ENCODE measurements around the gene CORIN. TPM values are rescaled to one million over a fixed set of nuclear protein-coding genes. Genes with fewer than 3 reads are reported as not detected.

Gene CORIN
- total and polyA plus RNA-seq, 10 of the 15 experiments (the other 5 are each of a cell fraction or from before 2014, with no cell fraction given), result 0.02 to 0.45 (median 0.09) TPM; not detected in 3

DNA sequence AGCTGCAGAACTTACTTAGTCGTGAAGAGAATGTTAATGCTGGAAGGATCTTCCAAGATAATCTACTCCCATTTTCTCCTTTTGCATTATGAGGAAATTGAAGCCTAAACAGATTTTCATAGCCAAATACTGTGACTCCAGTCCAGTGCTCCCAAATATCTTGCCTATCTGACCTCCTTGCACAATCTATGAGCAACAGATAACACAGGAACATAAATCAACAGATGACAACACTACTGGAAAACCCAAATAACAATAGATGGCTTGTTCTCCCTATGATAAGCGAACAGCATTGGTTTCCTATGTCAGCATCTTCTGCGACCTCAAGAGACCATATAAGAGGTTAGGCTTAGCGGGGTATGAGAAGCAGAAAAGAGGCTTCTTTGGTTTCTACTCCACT is 88.0 kb downstream of the CORIN start:
- POLR2A ChIA-PET, result no interaction called here
- no peak for FAIRE-seq
- WGBS (ENCODE audit: insufficient coverage, insufficient replicate concordance, low lambda C conversion rate, missing lambda C conversion rate), result 24% methylated on average over 4 of the region's 4 CpGs
- TF ChIP-seq SMC3 (IDR thresholded peaks at IDR 0.05; ENCODE audit: borderline replicate concordance, low read length) (no peak), GATAD2B (conservative IDR thresholded peaks at IDR 0.05; ENCODE audit: low read depth) (no peak), ATF3 (IDR thresholded peaks at IDR 0.05; ENCODE audit: borderline replicate concordance, extremely low read depth, low read depth, low read length) (no peak), MTA2 (IDR thresholded peaks at IDR 0.05; ENCODE audit: low read depth) (no peak), ZZZ3 (IDR thresholded peaks at IDR 0.05; ENCODE audit: control insufficient read depth, insufficient read length, low read depth) (no peak), NFXL1 (IDR thresholded peaks at IDR 0.05; ENCODE audit: borderline replicate concordance) (no peak), YBX1 (IDR thresholded peaks at IDR 0.05) (no peak), CBFB (IDR thresholded peaks at IDR 0.05; ENCODE audit: low read depth) (no peak), IKZF1 (conservative IDR thresholded peaks at IDR 0.05) (no peak), USF1 (IDR thresholded peaks at IDR 0.05; ENCODE audit: borderline replicate concordance, extremely low read length, insufficient read depth, low read depth, low read length) (no peak)
- TF ChIP-seq, protein P1, sequence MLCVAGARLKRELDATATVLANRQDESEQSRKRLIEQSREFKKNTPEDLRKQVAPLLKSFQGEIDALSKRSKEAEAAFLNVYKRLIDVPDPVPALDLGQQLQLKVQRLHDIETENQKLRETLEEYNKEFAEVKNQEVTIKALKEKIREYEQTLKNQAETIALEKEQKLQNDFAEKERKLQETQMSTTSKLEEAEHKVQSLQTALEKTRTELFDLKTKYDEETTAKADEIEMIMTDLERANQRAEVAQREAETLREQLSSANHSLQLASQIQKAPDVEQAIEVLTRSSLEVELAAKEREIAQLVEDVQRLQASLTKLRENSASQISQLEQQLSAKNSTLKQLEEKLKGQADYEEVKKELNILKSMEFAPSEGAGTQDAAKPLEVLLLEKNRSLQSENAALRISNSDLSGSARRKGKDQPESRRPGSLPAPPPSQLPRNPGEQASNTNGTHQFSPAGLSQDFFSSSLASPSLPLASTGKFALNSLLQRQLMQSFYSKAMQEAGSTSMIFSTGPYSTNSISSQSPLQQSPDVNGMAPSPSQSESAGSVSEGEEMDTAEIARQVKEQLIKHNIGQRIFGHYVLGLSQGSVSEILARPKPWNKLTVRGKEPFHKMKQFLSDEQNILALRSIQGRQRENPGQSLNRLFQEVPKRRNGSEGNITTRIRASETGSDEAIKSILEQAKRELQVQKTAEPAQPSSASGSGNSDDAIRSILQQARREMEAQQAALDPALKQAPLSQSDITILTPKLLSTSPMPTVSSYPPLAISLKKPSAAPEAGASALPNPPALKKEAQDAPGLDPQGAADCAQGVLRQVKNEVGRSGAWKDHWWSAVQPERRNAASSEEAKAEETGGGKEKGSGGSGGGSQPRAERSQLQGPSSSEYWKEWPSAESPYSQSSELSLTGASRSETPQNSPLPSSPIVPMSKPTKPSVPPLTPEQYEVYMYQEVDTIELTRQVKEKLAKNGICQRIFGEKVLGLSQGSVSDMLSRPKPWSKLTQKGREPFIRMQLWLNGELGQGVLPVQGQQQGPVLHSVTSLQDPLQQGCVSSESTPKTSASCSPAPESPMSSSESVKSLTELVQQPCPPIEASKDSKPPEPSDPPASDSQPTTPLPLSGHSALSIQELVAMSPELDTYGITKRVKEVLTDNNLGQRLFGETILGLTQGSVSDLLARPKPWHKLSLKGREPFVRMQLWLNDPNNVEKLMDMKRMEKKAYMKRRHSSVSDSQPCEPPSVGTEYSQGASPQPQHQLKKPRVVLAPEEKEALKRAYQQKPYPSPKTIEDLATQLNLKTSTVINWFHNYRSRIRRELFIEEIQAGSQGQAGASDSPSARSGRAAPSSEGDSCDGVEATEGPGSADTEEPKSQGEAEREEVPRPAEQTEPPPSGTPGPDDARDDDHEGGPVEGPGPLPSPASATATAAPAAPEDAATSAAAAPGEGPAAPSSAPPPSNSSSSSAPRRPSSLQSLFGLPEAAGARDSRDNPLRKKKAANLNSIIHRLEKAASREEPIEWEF (IDR thresholded peaks at IDR 0.05; ENCODE audit: insufficient replicate concordance, low read depth, low read length), result no peak
- TF ChIP-seq, protein P2, sequence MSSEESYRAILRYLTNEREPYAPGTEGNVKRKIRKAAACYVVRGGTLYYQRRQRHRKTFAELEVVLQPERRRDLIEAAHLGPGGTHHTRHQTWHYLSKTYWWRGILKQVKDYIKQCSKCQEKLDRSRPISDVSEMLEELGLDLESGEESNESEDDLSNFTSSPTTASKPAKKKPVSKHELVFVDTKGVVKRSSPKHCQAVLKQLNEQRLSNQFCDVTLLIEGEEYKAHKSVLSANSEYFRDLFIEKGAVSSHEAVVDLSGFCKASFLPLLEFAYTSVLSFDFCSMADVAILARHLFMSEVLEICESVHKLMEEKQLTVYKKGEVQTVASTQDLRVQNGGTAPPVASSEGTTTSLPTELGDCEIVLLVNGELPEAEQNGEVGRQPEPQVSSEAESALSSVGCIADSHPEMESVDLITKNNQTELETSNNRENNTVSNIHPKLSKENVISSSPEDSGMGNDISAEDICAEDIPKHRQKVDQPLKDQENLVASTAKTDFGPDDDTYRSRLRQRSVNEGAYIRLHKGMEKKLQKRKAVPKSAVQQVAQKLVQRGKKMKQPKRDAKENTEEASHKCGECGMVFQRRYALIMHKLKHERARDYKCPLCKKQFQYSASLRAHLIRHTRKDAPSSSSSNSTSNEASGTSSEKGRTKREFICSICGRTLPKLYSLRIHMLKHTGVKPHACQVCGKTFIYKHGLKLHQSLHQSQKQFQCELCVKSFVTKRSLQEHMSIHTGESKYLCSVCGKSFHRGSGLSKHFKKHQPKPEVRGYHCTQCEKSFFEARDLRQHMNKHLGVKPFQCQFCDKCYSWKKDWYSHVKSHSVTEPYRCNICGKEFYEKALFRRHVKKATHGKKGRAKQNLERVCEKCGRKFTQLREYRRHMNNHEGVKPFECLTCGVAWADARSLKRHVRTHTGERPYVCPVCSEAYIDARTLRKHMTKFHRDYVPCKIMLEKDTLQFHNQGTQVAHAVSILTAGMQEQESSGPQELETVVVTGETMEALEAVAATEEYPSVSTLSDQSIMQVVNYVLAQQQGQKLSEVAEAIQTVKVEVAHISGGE (CRISPR knock-in tag; IDR thresholded peaks at IDR 0.05), result no peak
- TF ChIP-seq, protein P3, sequence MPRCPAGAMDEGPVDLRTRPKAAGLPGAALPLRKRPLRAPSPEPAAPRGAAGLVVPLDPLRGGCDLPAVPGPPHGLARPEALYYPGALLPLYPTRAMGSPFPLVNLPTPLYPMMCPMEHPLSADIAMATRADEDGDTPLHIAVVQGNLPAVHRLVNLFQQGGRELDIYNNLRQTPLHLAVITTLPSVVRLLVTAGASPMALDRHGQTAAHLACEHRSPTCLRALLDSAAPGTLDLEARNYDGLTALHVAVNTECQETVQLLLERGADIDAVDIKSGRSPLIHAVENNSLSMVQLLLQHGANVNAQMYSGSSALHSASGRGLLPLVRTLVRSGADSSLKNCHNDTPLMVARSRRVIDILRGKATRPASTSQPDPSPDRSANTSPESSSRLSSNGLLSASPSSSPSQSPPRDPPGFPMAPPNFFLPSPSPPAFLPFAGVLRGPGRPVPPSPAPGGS (IDR thresholded peaks at IDR 0.05; ENCODE audit: borderline replicate concordance, insufficient read depth, low read depth, low read length, poor library complexity, severe bottlenecking), result no peak

More for the DNA sequence above, 88.0 kb downstream of the CORIN start:
- ATAC-seq, result no peak
- intact Hi-C loops (cut with micrococcal nuclease; ENCODE audit: unreplicated experiment) (no loop called here), in situ Hi-C loops (cut with MboI) (no loop called here)
- ChIA-PET CTCF (no interaction called here), SMC1A (ENCODE audit: uncharacterized antibody, unreplicated experiment) (interaction anchor here (0.7 to 1.1 kb wide), 2 partner anchors 43 to 87 kb away, joined by 3 read pairs; no protein-coding TSS in a partner anchor), RAD21 (ENCODE audit: unreplicated experiment) (no interaction called here)
- no peaks in the 10 kb centered on the region; a peak in 1 of 4 replicates for H3K27me3 ChIP-seq (replicated peaks in 1 of 2; ENCODE audit: control insufficient read depth in 2 of 2, insufficient read depth in 2 of 2, low read length in 1 of 2)
- no peak overlapping the region for H3K4me3 ChIP-seq
- H3K9me3 ChIP-seq (replicated peaks; ENCODE audit: control insufficient read depth, insufficient read depth, low read length), result no peaks in the 10 kb centered on the region
- DNase-seq (ENCODE audit: low read depth, low spot score), result no peak
- H3K4me1 ChIP-seq (ENCODE audit: control insufficient read depth, insufficient read depth, low read length), result no peaks in the 10 kb centered on the region
- H3K4me2 ChIP-seq (ENCODE audit: control insufficient read depth, insufficient read depth), result no peak overlapping the region
- no peak overlapping the region for H2AFZ ChIP-seq (ENCODE audit: control insufficient read depth, low read depth, low read length)
- no peaks in the 10 kb centered on the region for H3K36me3 ChIP-seq (ENCODE audit: control insufficient read depth in 2 of 2, insufficient read depth in 2 of 2, low read length in 1 of 2)
- H3K9ac ChIP-seq (ENCODE audit: control insufficient read depth, insufficient read depth, low read length), result no peak overlapping the region
- BruUV-seq (replicated peaks), result no TSS peak
- H3K79me2 ChIP-seq (ENCODE audit: control insufficient read depth, insufficient read depth, low read length), result no peaks in the 10 kb centered on the region
- H3K27ac ChIP-seq (ENCODE audit: control insufficient read depth, insufficient read depth), result no peak overlapping the region
- no peaks in the 10 kb centered on the region for H4K20me1 ChIP-seq (ENCODE audit: control insufficient read depth, insufficient read depth)

Measured in GM12878 (cell line).